Osteoblast (primary cell): ENCODE data around the gene FBXL17. TPM values are rescaled to one million over a fixed set of nuclear protein-coding genes. Genes with fewer than 3 reads are reported as not detected.

Experiments
- DNase-seq: peaks from one replicate; pipeline ENCODE4 v3.0.0; 2011; ENCODE audit warnings: low spot score, mixed read lengths; ENCODE audit not compliant: insufficient read length; ENCODE audit errors: missing footprints
- H2AFZ ChIP-seq: 2 replicates; pipeline ENCODE4 v1.6.0; 2011; ENCODE audit warnings: mild to moderate bottlenecking, low read length
- H3K27ac ChIP-seq: 2 replicates; pipeline ENCODE4 v1.5.1; 2011; ENCODE audit warnings: mild to moderate bottlenecking, low read depth, low read length, moderate library complexity
- H3K27me3 ChIP-seq: 2 replicates; pipeline ENCODE4 v1.6.0; 2012; ENCODE audit warnings: mild to moderate bottlenecking, control low read depth, inconsistent platforms, low read length, moderate library complexity; ENCODE audit not compliant: insufficient read depth
- H3K36me3 ChIP-seq: 2 replicates; pipeline ENCODE4 v1.5.1; 2011; ENCODE audit warnings: mild to moderate bottlenecking, low read length, control low read depth, moderate library complexity; ENCODE audit not compliant: insufficient read depth
- H3K4me1 ChIP-seq: 2 replicates; pipeline ENCODE4 v1.5.1; 2011; ENCODE audit warnings: mild to moderate bottlenecking, low read length, control low read depth, moderate library complexity; ENCODE audit not compliant: insufficient read depth
- H3K4me2 ChIP-seq: 2 replicates; pipeline ENCODE4 v1.6.0; 2011; ENCODE audit warnings: mild to moderate bottlenecking, low read length; ENCODE audit not compliant: insufficient read depth
- H3K4me3 ChIP-seq: fragments of 200-600 bp; sonication (generic); 3 replicates; pipeline ENCODE4 v1.5.1; 2012; ENCODE audit warnings: mild to moderate bottlenecking, low read length, inconsistent platforms; ENCODE audit not compliant: insufficient read depth
- H3K79me2 ChIP-seq: 2 replicates; pipeline ENCODE4 v1.6.0; 2012; ENCODE audit warnings: mild to moderate bottlenecking, low read length, control low read depth, inconsistent platforms; ENCODE audit not compliant: insufficient read depth
- H3K9me3 ChIP-seq: 2 replicates; pipeline ENCODE4 v1.5.1; 2011; ENCODE audit warnings: low read depth, low read length, control low read depth
- H4K20me1 ChIP-seq: 2 replicates; pipeline ENCODE4 v1.6.0; 2012; ENCODE audit warnings: mild to moderate bottlenecking, low read length, control low read depth; ENCODE audit not compliant: insufficient read depth
- total RNA-seq: library from RNA; depleted of rRNA; stranded (reverse); fragments of >200 nt; gene quantifications from 2 replicates; pipeline ENCODE4 v1.2.3, GENCODE V29; 2012
- TF ChIP-seq, protein P1 (sequence below): IDR thresholded peaks from 2 replicates; pipeline ENCODE4 v1.5.1; 2011; ENCODE audit warnings: mild to moderate bottlenecking, low read depth, low read length, moderate library complexity; ENCODE audit errors: extremely low read depth

Gene FBXL17
- total RNA-seq, 1 donor = 19.5 TPM

DNA sequence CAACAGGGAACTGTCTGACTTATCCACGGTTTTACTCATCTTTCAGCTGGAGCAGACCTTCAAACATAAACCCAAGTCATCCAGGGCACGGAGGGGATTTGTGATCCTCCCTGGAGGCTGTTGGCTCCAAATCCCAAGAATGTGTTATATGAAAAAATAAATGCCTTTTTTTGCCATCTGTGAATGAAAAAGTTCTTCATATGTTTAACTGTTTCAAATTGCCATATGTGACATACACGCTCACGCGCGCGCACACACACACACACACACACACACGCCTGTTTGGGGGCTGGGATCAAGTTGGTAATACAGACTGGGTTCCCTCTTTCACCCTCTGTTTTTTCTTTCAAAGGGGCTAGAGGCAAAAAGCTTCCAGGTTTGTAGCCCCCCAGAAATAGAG, 546.8 kb downstream of the FBXL17 start:
- no peak overlapping the region for H2AFZ ChIP-seq
- TF ChIP-seq, protein P1, sequence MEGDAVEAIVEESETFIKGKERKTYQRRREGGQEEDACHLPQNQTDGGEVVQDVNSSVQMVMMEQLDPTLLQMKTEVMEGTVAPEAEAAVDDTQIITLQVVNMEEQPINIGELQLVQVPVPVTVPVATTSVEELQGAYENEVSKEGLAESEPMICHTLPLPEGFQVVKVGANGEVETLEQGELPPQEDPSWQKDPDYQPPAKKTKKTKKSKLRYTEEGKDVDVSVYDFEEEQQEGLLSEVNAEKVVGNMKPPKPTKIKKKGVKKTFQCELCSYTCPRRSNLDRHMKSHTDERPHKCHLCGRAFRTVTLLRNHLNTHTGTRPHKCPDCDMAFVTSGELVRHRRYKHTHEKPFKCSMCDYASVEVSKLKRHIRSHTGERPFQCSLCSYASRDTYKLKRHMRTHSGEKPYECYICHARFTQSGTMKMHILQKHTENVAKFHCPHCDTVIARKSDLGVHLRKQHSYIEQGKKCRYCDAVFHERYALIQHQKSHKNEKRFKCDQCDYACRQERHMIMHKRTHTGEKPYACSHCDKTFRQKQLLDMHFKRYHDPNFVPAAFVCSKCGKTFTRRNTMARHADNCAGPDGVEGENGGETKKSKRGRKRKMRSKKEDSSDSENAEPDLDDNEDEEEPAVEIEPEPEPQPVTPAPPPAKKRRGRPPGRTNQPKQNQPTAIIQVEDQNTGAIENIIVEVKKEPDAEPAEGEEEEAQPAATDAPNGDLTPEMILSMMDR = no peak
- no peaks in the 10 kb centered on the region for H3K4me1 ChIP-seq
- H3K9me3 ChIP-seq = no peaks in the 10 kb centered on the region
- H3K4me3 ChIP-seq = no peak overlapping the region
- no peaks in the 10 kb centered on the region for H3K36me3 ChIP-seq
- DNase-seq = no peak
- peaks cover 4% of the 10 kb centered on the region for H3K27me3 ChIP-seq
- no peaks in the 10 kb centered on the region for H4K20me1 ChIP-seq
- H3K79me2 ChIP-seq = no peaks in the 10 kb centered on the region
- H3K4me2 ChIP-seq = no peak overlapping the region
- no peak overlapping the region for H3K27ac ChIP-seq

DNA sequence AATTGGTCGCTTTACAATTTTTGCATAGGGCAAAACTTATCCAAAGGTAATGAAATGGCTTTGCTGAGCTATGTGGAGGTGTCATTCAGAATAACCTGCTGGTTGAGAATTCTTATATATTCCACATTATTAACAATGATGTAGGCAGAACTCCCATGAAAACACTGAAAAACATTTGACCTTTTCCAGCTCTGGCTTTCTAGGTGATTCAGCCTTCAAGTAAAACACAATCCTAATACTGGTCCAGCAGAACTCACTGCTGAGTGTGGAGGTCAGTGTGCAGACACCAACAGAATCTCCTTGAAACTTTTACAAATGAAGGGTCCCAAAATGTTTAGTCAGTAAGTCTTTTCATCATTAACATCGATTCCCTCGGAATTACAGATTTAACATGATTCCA, 549.2 kb downstream of the FBXL17 start:
- no peak overlapping the region for H3K4me3 ChIP-seq
- no peaks in the 10 kb centered on the region for H3K36me3 ChIP-seq
- H3K27ac ChIP-seq = no peak overlapping the region
- no peaks in the 10 kb centered on the region for H3K4me1 ChIP-seq
- TF ChIP-seq, protein P1 = no peak
- no peaks in the 10 kb centered on the region for H3K79me2 ChIP-seq
- no peak overlapping the region for H2AFZ ChIP-seq
- peaks cover 4% of the 10 kb centered on the region for H3K27me3 ChIP-seq
- DNase-seq = no peak
- no peaks in the 10 kb centered on the region for H3K9me3 ChIP-seq
- H4K20me1 ChIP-seq = no peaks in the 10 kb centered on the region
- H3K4me2 ChIP-seq = no peak overlapping the region

DNA sequence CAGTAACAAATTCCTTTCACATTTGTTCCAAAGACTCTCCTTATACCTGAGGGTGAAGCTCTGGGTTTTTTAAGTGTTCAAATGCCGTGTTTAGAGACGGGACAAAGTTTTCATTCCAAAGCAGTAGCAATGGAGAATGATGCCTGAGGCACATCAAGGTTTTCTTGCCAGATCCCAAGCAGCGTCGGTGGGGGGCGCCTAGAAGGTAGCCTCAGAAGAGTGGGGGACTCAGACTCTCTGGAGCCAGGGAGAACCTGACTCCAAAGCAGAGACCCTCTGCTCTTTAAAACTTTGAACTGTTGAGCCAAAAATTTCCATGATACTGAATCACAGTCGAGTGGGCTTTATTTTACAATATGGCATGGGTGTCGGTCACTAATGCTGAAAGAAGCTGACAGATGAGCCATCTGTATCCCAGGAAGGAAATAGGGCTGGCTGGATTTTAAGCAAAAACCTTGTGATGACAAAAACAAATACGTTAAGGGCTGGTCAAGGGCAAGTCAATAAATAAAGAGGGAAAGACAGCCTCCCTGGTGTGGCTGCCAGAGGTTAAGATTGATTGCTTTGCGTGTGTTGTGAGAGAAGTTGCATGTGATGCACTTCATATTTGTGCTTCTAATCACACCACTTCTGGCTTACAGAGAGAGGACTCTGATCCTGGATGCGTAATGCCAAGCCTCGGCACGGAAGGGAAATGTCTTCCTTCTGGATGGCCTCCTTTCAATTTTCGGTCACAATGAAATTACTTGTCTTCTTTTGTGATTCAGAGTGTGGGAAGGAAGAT, 550.1 kb downstream of the FBXL17 start:
- H3K79me2 ChIP-seq = no peaks in the 10 kb centered on the region
- H3K27ac ChIP-seq = no peak overlapping the region
- H3K4me2 ChIP-seq = no peak overlapping the region
- no peaks in the 10 kb centered on the region for H3K36me3 ChIP-seq
- H3K4me1 ChIP-seq = no peaks in the 10 kb centered on the region
- TF ChIP-seq, protein P1 = no peak
- H4K20me1 ChIP-seq = no peaks in the 10 kb centered on the region
- no peaks in the 10 kb centered on the region for H3K9me3 ChIP-seq
- no peak overlapping the region for H2AFZ ChIP-seq
- no peak for DNase-seq
- H3K4me3 ChIP-seq = no peak overlapping the region
- H3K27me3 ChIP-seq = peaks cover 4% of the 10 kb centered on the region

DNA sequence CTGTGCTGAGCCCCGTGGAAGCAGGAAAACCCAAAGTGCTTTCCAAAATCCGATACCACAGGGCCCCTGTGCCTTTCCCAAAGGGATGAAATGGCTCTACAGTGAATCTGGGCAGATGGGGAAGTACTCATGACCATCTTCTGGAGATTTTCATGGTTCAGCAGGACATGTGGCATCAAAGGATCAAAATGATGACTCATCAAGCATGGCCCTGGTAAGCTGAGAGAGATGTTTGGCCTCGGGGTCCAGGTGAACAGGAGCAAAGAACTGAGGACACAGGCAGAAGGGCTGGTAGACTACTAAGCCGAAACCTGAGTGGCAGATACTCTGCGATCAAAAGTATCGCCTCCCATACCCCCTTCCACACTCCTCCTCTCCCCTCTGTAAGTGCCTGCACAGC, 551.1 kb downstream of the FBXL17 start:
- H2AFZ ChIP-seq = no peak overlapping the region
- no peaks in the 10 kb centered on the region for H3K4me1 ChIP-seq
- no peak overlapping the region for H3K4me2 ChIP-seq
- H3K36me3 ChIP-seq = no peaks in the 10 kb centered on the region
- no peak overlapping the region for H3K4me3 ChIP-seq
- H3K27ac ChIP-seq = no peak overlapping the region
- TF ChIP-seq, protein P1 = no peak
- peaks cover 4% of the 10 kb centered on the region for H3K27me3 ChIP-seq
- no peaks in the 10 kb centered on the region for H4K20me1 ChIP-seq
- no peaks in the 10 kb centered on the region for H3K79me2 ChIP-seq
- H3K9me3 ChIP-seq = no peaks in the 10 kb centered on the region
- DNase-seq = no peak
